HEK293T (cell line): ENCODE measurements around the gene KIF26B.

Experiments used
- ELF4 ChIP-seq: fragments of 450-650 bp; IDR thresholded peaks from 2 replicates; pipeline ENCODE4 v1.6.1; 2017; ENCODE audit warnings: antibody characterized with exemption
- FOXM1 ChIP-seq: fragments of 450-650 bp; IDR thresholded peaks from 2 replicates; pipeline ENCODE4 v1.6.1; 2017; ENCODE audit warnings: mild to moderate bottlenecking, borderline replicate concordance

DNA sequence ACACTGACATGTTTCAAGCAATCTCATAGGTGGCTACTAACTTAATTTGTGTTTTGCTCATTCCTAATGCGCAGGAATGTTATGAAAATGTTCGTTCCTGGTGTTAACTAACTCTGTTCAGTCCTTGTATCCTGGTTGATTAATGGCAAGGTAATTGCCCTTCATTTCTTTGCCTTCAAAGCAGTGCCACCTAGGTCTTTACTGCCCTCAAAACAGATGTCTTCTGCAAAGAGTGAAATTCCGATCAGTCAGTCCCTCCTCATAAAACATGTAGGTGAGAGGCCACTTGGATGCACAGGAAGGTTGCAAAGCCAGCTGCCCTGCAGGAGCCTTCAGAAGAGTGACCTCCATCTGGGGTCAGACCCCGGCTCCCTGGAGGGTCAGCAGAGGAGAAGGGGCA is 179.4 kb downstream of the KIF26B start:
- no peak for TF ChIP-seq FOXM1
- TF ChIP-seq ELF4, result no peak
